DOHH2 (cell line): Measurements from ENCODE around the gene AXIN2.

ENCODE experiments used
- H3F3A ChIP-seq: fragments of 200-600 bp; sonication (generic), shearing (Covaris generic); 2 replicates; pipeline ENCODE4 v1.6.0; 2016; ENCODE audit warnings: antibody characterized with exemption, mild to moderate bottlenecking; ENCODE audit not compliant: control insufficient read depth, insufficient read depth
- H3K27ac ChIP-seq: fragments of 200-600 bp; sonication (generic); 2 replicates; pipeline ENCODE4 v1.5.1; 2014; ENCODE audit warnings: low read depth, mild to moderate bottlenecking, low read length, moderate library complexity
- H3K27me3 ChIP-seq: fragments of 200-600 bp; sonication (generic); 2 replicates; pipeline ENCODE4 v1.6.1; 2014; ENCODE audit warnings: mild to moderate bottlenecking, low read length, mixed read lengths; ENCODE audit not compliant: control insufficient read depth
- H3K36me3 ChIP-seq: fragments of 200-600 bp; sonication (generic); 2 replicates; pipeline ENCODE4 v1.6.1; 2014; ENCODE audit warnings: mild to moderate bottlenecking, low read length, moderate library complexity, mixed read lengths; ENCODE audit not compliant: control insufficient read depth
- H3K4me1 ChIP-seq: fragments of 200-600 bp; sonication (generic); 2 replicates; pipeline ENCODE4 v1.6.1; 2014; ENCODE audit warnings: mild to moderate bottlenecking, low read length, mixed read lengths; ENCODE audit not compliant: control insufficient read depth
- H3K4me2 ChIP-seq: fragments of 200-600 bp; sonication (generic); 2 replicates; pipeline ENCODE4 v1.6.0; 2014; ENCODE audit warnings: mild to moderate bottlenecking, low read length, moderate library complexity
- H3K4me3 ChIP-seq: fragments of 200-600 bp; sonication (generic); 2 replicates; pipeline ENCODE4 v1.5.1; 2014; ENCODE audit warnings: mild to moderate bottlenecking, low read length, mixed read lengths
- H3K79me2 ChIP-seq: fragments of 200-600 bp; sonication (generic); 2 replicates; pipeline ENCODE4 v1.6.1; 2014; ENCODE audit warnings: mild to moderate bottlenecking, low read length, mixed read lengths; ENCODE audit not compliant: control insufficient read depth
- H3K9me2 ChIP-seq: fragments of 200-600 bp; sonication (generic); replicated peaks from 2 replicates; pipeline ENCODE4 v1.6.1; 2014; ENCODE audit warnings: mild to moderate bottlenecking, low read length, mixed read lengths; ENCODE audit not compliant: control insufficient read depth
- H3K9me3 ChIP-seq: fragments of 200-600 bp; sonication (generic); 2 replicates; pipeline ENCODE4 v1.6.1; 2014; ENCODE audit warnings: antibody characterized with exemption, low read length, mixed read lengths; ENCODE audit not compliant: control insufficient read depth, insufficient read depth
- H4K20me1 ChIP-seq: fragments of 200-600 bp; sonication (generic); 2 replicates; pipeline ENCODE4 v1.6.0; 2014; ENCODE audit warnings: low read depth, mild to moderate bottlenecking, antibody characterized with exemption, low read length, moderate library complexity; ENCODE audit not compliant: control insufficient read depth, insufficient read depth
- CTCF ChIP-seq: fragments of 200-600 bp; sonication (generic); IDR thresholded peaks from one replicate; pipeline ENCODE4 v1.5.1; 2014; ENCODE audit warnings: antibody characterized with exemption, mild to moderate bottlenecking, low read depth, low read length; ENCODE audit not compliant: poor library complexity, severe bottlenecking
- EZH2phosphoT487 ChIP-seq: fragments of 200-600 bp; sonication (generic); IDR thresholded peaks from 2 replicates; pipeline ENCODE4 v1.6.1; 2017; ENCODE audit warnings: borderline replicate concordance, mild to moderate bottlenecking, antibody characterized with exemption, low read length, moderate library complexity, mixed read lengths

Gene AXIN2

GRCh38 chr17:65558683-65559460 is 2.6 kb downstream of the AXIN2 start:
- H4K20me1 ChIP-seq = peaks cover 4% of the 10 kb centered on the region; the same call in 1 of the 2 replicates
- H3K27me3 ChIP-seq = peaks cover 24% of the 10 kb centered on the region
- no peaks in the 10 kb centered on the region for H3K36me3 ChIP-seq
- H3F3A ChIP-seq = no peaks in the 10 kb centered on the region
- no peaks in the 10 kb centered on the region for H3K9me2 ChIP-seq
- peaks cover 23% of the 10 kb centered on the region for H3K4me1 ChIP-seq
- H3K4me2 ChIP-seq = no peak overlapping the region
- no peak overlapping the region for H3K27ac ChIP-seq
- H3K4me3 ChIP-seq = no peak overlapping the region
- no peak for TF ChIP-seq CTCF
- no peak for TF ChIP-seq EZH2phosphoT487
- H3K9me3 ChIP-seq = no peaks in the 10 kb centered on the region
- no peaks in the 10 kb centered on the region for H3K79me2 ChIP-seq

- no peak overlapping the region for H3K4me3 ChIP-seq
- peaks cover 24% of the 10 kb centered on the region for H3K27me3 ChIP-seq
- peaks cover 23% of the 10 kb centered on the region for H3K4me1 ChIP-seq
- TF ChIP-seq EZH2phosphoT487 (no peak), CTCF (no peak)
- no peaks in the 10 kb centered on the region for H3K9me2 ChIP-seq
- H4K20me1 ChIP-seq = peaks cover 4% of the 10 kb centered on the region; the same call in 1 of the 2 replicates
- H3F3A ChIP-seq = no peaks in the 10 kb centered on the region
- H3K79me2 ChIP-seq = no peaks in the 10 kb centered on the region
- H3K9me3 ChIP-seq = no peaks in the 10 kb centered on the region
- H3K36me3 ChIP-seq = no peaks in the 10 kb centered on the region
- no peak overlapping the region for H3K27ac ChIP-seq
- H3K4me2 ChIP-seq = no peak overlapping the region
Measured at GRCh38 chr17:65558311-65558682, 3.2 kb downstream of the AXIN2 start.

GRCh38 chr17:65557349-65558310 is 3.8 kb downstream of the AXIN2 start:
- Histone ChIP-seq H3F3A (no peaks in the 10 kb centered on the region), H3K79me2 (no peaks in the 10 kb centered on the region), H3K27me3 (peaks cover 24% of the 10 kb centered on the region), H3K36me3 (no peaks in the 10 kb centered on the region), H3K4me3 (no peak overlapping the region), H4K20me1 (peaks cover 4% of the 10 kb centered on the region; the same call in 1 of the 2 replicates), H3K9me3 (no peaks in the 10 kb centered on the region), H3K4me2 (no peak overlapping the region), H3K4me1 (peaks cover 23% of the 10 kb centered on the region), H3K27ac (no peak overlapping the region), H3K9me2 (no peaks in the 10 kb centered on the region)
- no peak for TF ChIP-seq CTCF
